Type B pancreatic cell (in vitro differentiated cells): ENCODE data around the gene VEGFB. TPM values are rescaled to one million over a fixed set of nuclear protein-coding genes. Genes with fewer than 3 reads are reported as not detected.

Experiments used
- DNase-seq: peaks from one replicate; pipeline ENCODE4 v3.0.0; 2021; ENCODE audit warnings: mixed read lengths; ENCODE audit not compliant: unreplicated experiment; ENCODE audit errors: extremely low spot score
- H3K27ac Mint-ChIP-seq: 2 replicates; pipeline ENCODE4 v1.8.0; 2021; ENCODE audit warnings: mild to moderate bottlenecking, mixed read lengths
- H3K27me3 Mint-ChIP-seq: 2 replicates; pipeline ENCODE4 v1.8.0; 2021; ENCODE audit warnings: mixed read lengths
- H3K36me3 Mint-ChIP-seq: 2 replicates; pipeline ENCODE4 v1.8.0; 2021; ENCODE audit warnings: mixed read lengths
- H3K4me1 Mint-ChIP-seq: one replicate; pipeline ENCODE4 v1.8.0; 2021; ENCODE audit warnings: mixed read lengths; ENCODE audit not compliant: unreplicated experiment
- H3K4me3 Mint-ChIP-seq: 2 replicates; pipeline ENCODE4 v1.8.0; 2021; ENCODE audit warnings: mild to moderate bottlenecking, mixed read lengths
- H3K9me3 Mint-ChIP-seq: 2 replicates; pipeline ENCODE4 v1.8.0; 2021; ENCODE audit warnings: mixed read lengths
- total RNA-seq: library from RNA; stranded (reverse); gene quantifications from 2 replicates; pipeline ENCODE4 v1.2.1, GENCODE V29; 2021; ENCODE audit warnings: low replicate concordance
- TF ChIP-seq, protein P1 (sequence below): fragments of 200-600 bp; sonication (generic); conservative IDR thresholded peaks from 2 replicates; pipeline ENCODE4 v1.5.0; 2021; ENCODE audit warnings: antibody characterized with exemption, mild to moderate bottlenecking

VEGFB gene
- total RNA-seq, 1 donor from 2014 or later = 66.3 TPM

DNA sequence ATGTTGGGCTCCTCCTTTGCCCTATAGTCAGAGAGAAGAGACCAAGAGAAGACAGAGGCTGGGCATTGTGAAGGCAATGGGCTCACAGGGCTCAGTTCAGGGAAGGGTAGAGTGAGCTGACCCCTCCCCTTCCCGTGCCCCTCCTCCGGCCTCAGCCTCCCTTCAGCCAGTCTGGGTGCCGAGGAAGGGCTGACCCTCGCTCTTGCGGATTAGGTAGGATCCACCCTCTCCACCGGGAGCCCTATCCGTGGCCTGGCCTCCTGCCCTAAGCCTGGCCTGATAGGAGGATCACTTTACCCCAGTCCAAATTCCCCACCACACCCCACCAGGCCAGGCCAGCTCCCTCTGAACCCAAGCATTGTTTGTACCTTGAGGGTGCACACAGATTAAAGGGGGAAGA lies 14.2 kb downstream of the VEGFB start:
- DNase-seq = no peak
- Mint-ChIP-seq H3K9me3 (no peaks in the 10 kb centered on the region), H3K27ac (peak overlapping the region; percentile 76), H3K36me3 (no peaks in the 10 kb centered on the region), H3K4me1 (peaks cover 15% of the 10 kb centered on the region), H3K4me3 (peak overlapping the region; percentile 85), H3K27me3 (no peaks in the 10 kb centered on the region)
- TF ChIP-seq, protein P1, sequence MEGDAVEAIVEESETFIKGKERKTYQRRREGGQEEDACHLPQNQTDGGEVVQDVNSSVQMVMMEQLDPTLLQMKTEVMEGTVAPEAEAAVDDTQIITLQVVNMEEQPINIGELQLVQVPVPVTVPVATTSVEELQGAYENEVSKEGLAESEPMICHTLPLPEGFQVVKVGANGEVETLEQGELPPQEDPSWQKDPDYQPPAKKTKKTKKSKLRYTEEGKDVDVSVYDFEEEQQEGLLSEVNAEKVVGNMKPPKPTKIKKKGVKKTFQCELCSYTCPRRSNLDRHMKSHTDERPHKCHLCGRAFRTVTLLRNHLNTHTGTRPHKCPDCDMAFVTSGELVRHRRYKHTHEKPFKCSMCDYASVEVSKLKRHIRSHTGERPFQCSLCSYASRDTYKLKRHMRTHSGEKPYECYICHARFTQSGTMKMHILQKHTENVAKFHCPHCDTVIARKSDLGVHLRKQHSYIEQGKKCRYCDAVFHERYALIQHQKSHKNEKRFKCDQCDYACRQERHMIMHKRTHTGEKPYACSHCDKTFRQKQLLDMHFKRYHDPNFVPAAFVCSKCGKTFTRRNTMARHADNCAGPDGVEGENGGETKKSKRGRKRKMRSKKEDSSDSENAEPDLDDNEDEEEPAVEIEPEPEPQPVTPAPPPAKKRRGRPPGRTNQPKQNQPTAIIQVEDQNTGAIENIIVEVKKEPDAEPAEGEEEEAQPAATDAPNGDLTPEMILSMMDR = no peak

DNA sequence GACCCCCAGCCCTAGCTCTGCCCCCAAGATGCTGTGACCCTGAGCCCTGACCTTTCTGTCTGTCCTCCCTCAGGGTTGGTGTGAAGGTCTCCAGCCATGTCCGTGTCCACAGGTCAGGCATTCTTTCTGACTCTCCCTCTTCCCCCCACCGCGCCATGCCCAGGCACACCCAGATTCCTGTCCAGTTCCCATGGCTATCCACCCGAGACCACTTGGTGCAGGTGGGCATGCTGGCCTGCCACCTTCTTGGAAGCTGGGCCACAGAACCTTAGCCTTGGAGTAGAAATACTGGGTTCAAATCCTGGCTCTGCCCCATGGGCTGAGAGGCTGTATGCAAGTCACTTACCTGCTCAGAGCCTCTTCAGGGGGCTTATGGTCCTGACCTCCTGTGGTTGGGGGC lies 14.7 kb downstream of the VEGFB start:
- TF ChIP-seq, protein P1 = no peak
- Mint-ChIP-seq H3K4me1 (peaks cover 20% of the 10 kb centered on the region), H3K27ac (no peak overlapping the region), H3K36me3 (no peaks in the 10 kb centered on the region), H3K4me3 (peak overlapping the region; percentile 70), H3K27me3 (no peaks in the 10 kb centered on the region), H3K9me3 (no peaks in the 10 kb centered on the region)
- no peak for DNase-seq

DNA sequence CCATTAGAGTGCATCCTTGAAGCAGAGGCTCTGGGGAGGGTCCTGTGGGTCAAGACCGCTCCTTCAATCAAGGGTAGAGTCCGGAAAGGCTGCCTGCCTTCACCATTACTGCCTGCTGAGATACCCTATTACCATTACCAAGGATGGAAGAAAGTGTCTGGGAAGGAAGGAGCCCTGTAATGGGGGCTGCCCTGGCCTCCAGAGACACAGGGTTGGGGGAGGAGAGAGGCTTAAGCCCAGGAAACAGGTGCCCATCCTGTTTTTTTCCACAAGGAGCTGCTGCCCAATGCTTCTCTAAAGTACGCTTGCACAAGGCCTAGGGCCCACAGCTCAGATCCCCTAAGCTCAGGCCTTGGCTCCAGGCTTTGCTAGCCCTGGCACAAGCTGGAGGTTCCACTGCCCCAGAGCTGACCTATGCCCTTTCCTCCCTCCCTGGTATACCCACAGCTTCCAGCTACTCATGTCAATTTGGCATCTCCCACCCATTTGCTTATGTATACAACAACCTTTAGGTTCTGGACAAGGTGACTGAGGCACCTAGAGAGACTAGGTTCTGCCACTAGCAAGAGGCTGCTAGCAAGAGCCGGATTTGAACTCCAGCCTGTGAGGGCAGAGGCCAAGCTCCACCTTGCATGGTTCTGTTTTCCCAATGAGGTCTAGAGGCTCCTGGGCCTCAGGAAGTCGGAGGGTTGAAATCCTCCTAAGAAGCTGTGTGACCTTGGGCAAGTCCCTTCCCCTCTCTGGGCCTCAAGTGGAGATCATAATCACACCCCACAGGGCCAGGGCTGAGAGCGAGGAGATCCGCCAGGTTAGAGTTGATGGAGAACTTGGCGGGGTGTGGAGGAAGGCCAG lies 15.4 kb downstream of the VEGFB start:
- DNase-seq = no peak
- Mint-ChIP-seq H3K27ac (no peak overlapping the region), H3K36me3 (no peaks in the 10 kb centered on the region), H3K27me3 (no peaks in the 10 kb centered on the region), H3K9me3 (no peaks in the 10 kb centered on the region), H3K4me1 (peaks cover 21% of the 10 kb centered on the region), H3K4me3 (peak overlapping the region; percentile 70)
- TF ChIP-seq, protein P1 = no peak

DNA sequence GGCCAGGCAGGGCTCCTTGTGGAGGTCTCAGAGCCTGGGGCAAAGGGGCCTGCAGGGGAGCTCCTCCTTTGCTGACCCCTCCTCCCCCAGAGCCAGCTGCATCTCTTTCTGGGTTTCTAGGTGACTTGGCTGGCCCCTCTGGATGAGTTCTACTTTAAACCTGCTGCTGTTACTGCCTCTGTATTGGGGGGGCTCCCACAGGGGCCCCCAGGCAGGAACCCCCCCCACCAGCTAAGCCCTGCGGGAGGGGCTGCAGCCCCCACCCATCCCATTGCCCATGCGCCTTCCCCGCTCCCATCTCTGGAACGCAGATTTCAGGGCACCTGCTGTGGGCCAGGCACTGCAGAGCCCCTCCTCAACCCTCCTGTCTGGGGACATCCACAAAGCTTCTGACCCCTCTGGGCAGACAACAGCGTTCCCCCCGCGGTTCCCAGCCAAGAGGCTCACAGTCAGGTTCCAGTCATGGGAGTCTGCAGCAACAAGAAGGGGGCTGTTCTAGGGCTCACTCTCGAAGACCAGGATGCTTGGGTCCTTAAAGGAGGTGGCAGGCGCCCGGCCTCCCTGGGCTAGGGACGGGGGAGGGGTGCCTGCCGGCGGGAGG lies 16.1 kb downstream of the VEGFB start:
- H3K9me3 Mint-ChIP-seq = no peaks in the 10 kb centered on the region
- H3K4me1 Mint-ChIP-seq = peaks cover 21% of the 10 kb centered on the region
- DNase-seq = no peak
- no peak overlapping the region for H3K27ac Mint-ChIP-seq
- TF ChIP-seq, protein P1 = no peak
- no peaks in the 10 kb centered on the region for H3K36me3 Mint-ChIP-seq
- H3K27me3 Mint-ChIP-seq = no peaks in the 10 kb centered on the region
- H3K4me3 Mint-ChIP-seq = peak overlapping the region; percentile 89

DNA sequence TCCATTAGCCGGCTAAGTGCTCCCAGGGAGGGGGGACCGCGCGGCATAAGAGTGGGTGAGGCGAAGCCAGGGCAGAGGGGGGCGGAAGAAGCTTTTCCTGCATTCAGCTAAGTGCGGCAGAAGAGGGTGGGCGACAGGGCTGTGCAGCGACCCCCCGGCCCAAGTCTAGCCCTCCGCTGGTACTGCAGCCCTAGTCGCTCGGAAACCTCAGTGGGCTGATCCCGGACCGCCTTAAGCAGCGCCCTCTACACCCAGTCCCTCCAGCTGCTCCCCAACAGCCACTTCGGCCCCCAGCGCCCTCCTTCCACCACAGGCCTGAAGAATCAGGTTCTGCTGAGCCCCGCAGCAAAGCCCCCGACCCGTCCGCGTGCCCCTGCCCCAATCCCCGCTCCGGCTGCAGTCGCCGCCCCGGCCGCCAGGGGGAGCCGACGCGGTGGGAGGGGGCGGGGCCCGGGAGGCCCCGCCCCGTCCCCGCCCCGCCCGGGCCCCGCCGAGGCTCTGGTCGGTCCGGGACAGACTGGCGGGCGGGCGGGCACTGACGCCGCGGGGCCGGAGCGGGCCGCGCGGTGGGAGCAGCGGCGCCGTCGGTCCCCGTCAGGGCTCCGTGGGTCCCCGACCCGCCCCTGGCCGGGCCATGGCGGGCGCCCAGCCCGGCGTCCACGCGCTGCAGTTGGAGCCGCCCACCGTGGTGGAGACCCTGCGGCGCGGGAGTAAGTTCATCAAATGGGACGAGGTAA lies 16.8 kb downstream of the VEGFB start, which contains the start of gene PLCB3:
PLCB3 (plus strand) TSS at position 515 of the 737 bp plus-strand sequence; CDS start at position 635, 120 bp downstream.
- Mint-ChIP-seq H3K4me1 (peaks cover 21% of the 10 kb centered on the region), H3K27me3 (no peaks in the 10 kb centered on the region), H3K4me3 (peak within 1 kb of the TSS; percentile 92), H3K36me3 (no peaks in the 10 kb centered on the region), H3K9me3 (no peaks in the 10 kb centered on the region), H3K27ac (peak within 1 kb of the TSS; percentile 56)
- no peak for DNase-seq
- TF ChIP-seq, protein P1 = peak; percentile 89
